CD4-positive, alpha-beta T cell (primary cell): ENCODE results near the gene TRPC4AP. TPM values are rescaled to one million over a fixed set of nuclear protein-coding genes. Genes with fewer than 3 reads are reported as not detected.

ENCODE experiments used
- ATAC-seq: fragments of 200-7000 bp; cut with Tn5 transposase; one replicate; pipeline ENCODE4 v1.10.0; 2022; ENCODE audit warnings: mild to moderate bottlenecking; ENCODE audit not compliant: poor library complexity
- CTCF ChIA-PET: fragments of 350-600 bp; sonication (Branson Sonifier 250); formaldehyde crosslinking; loops from one replicate; lab custom pipeline; 2021; ENCODE audit warnings: antibody characterized with exemption, inconsistent platforms; lab: Charles Lee
- POLR2A ChIA-PET: fragments of 350-600 bp; sonication (Branson Sonifier 250); formaldehyde crosslinking; loops from one replicate; lab custom pipeline; 2021; ENCODE audit warnings: antibody characterized with exemption, inconsistent platforms; lab: Charles Lee
- DNase-seq, 14 experiments: peaks; one replicate each; pipeline ENCODE4 v3.0.0-alpha.2; 2013 to 2020; ENCODE audit warnings: mixed read lengths in 2 of 14
- H3K27ac ChIP-seq, 2 donors: one replicate each; pipeline versions ENCODE4 v1.5.1 to v1.7.0; 2013; ENCODE audit warnings: low read length in 2 of 2, low read depth in 1 of 2, mild to moderate bottlenecking in 1 of 2
- H3K27me3 ChIP-seq, 2 experiments: 1 replicate in 1 of 2; 2 replicates in 1 of 2; pipeline versions ENCODE4 v1.6.1 to v1.7.0; 2013; ENCODE audit warnings: low read length in 2 of 2, control low read depth in 1 of 2, mild to moderate bottlenecking in 1 of 2, moderate library complexity in 1 of 2; ENCODE audit not compliant: insufficient read depth in 2 of 2, control insufficient read depth in 1 of 2
- H3K36me3 ChIP-seq: one replicate; pipeline ENCODE4 v1.6.1; 2013; ENCODE audit warnings: low read length, control low read depth; ENCODE audit not compliant: insufficient read depth
- H3K4me1 ChIP-seq: one replicate; pipeline ENCODE4 v1.6.1; 2013; ENCODE audit warnings: low read length, control low read depth; ENCODE audit not compliant: insufficient read depth
- H3K4me3 ChIP-seq: one replicate; pipeline ENCODE4 v1.5.1; 2013; ENCODE audit warnings: mild to moderate bottlenecking, low read length, moderate library complexity
- H3K9me3 ChIP-seq, 2 experiments: 1 replicate in 1 of 2; 2 replicates in 1 of 2; pipeline versions ENCODE4 v1.6.1 to v1.7.0; 2013; ENCODE audit warnings: low read length in 2 of 2, mild to moderate bottlenecking in 2 of 2, control low read depth in 1 of 2, moderate library complexity in 1 of 2; ENCODE audit not compliant: control insufficient read depth in 1 of 2, insufficient read depth in 1 of 2
- H3K27ac Mint-ChIP-seq: one replicate; pipeline ENCODE4 v1.8.0; 2020; ENCODE audit warnings: mixed read lengths
- H3K27me3 Mint-ChIP-seq: one replicate; pipeline ENCODE4 v1.8.0; 2021; ENCODE audit warnings: mixed read lengths
- H3K36me3 Mint-ChIP-seq: one replicate; pipeline ENCODE4 v1.8.0; 2021; ENCODE audit warnings: low read depth, mixed read lengths
- H3K4me1 Mint-ChIP-seq: one replicate; pipeline ENCODE4 v1.8.0; 2021; ENCODE audit warnings: low read depth, mixed read lengths
- H3K4me3 Mint-ChIP-seq: one replicate; pipeline ENCODE4 v1.8.0; 2020; ENCODE audit warnings: mild to moderate bottlenecking, mixed read lengths
- H3K9me3 Mint-ChIP-seq: one replicate; pipeline ENCODE4 v1.8.0; 2020; ENCODE audit warnings: mixed read lengths
- intact Hi-C, 2 experiments: fragments of 100-400 bp; cut with DNase I in 1 of 2; cut with micrococcal nuclease in 1 of 2; formaldehyde crosslinking; loops; one replicate each; pipeline versions ENCODE4 v1.15.1 to v1.9.0; 2023 to 2025; cut with DNase I, micrococcal nuclease
- total RNA-seq, 174 experiments: library from RNA in 2 of 174; stranded (reverse) in 2 of 174; gene quantifications; one replicate each; pipeline ENCODE4 v1.2.3 and lab custom pipeline; 2021 to 2026
- TF ChIP-seq, protein P1 (sequence below): fragments of 200-600 bp; IDR thresholded peaks from one replicate; pipeline ENCODE4 v1.8.0; 2022; ENCODE audit warnings: antibody characterized with exemption, mild to moderate bottlenecking

The TRPC4AP gene
- total RNA-seq, 2 experiments from 2014 or later, result 56.3 to 60.6 TPM

DNA sequence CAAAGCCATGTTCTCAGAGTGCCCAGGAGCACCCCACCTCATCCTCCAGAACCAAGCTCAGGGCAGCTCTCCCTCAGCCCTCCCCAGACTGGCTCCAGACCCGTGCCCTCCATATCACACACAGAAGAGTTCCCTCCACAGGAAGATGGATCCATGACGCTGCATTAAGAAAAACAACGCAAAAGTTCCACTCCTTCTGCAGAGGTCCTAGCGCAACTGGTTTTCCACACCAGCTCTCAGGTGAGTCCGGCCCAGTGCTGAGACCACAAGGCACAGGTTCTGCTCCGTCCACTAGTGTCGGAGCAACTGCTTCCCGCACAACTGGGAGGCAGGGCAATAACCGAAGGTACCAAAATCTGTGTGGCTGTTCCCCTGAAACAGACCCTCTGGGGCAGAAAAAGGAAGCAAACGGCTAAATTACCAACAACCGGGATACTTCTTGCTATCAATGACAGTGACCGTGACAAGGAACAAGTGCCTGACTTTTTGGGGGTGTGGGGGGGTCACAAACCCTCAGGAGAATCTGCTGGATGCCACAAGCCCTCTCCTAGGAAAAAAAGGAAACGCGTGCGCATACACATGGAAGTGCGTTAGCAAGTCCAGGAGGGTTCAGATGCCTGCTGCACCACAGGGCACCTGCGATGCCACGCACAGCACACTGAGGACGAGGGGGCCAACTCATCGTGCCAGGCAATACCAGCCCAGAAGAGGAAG is 87.7 kb downstream of the TRPC4AP start:
- peaks cover 97% of the 10 kb centered on the region for H3K36me3 ChIP-seq
- TF ChIP-seq, protein P1, sequence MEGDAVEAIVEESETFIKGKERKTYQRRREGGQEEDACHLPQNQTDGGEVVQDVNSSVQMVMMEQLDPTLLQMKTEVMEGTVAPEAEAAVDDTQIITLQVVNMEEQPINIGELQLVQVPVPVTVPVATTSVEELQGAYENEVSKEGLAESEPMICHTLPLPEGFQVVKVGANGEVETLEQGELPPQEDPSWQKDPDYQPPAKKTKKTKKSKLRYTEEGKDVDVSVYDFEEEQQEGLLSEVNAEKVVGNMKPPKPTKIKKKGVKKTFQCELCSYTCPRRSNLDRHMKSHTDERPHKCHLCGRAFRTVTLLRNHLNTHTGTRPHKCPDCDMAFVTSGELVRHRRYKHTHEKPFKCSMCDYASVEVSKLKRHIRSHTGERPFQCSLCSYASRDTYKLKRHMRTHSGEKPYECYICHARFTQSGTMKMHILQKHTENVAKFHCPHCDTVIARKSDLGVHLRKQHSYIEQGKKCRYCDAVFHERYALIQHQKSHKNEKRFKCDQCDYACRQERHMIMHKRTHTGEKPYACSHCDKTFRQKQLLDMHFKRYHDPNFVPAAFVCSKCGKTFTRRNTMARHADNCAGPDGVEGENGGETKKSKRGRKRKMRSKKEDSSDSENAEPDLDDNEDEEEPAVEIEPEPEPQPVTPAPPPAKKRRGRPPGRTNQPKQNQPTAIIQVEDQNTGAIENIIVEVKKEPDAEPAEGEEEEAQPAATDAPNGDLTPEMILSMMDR, result no peak
- no peak overlapping the region for H3K4me3 Mint-ChIP-seq
- H3K36me3 Mint-ChIP-seq, result peaks cover 86% of the 10 kb centered on the region
- H3K4me3 ChIP-seq, result no peak overlapping the region
- no peaks in the 10 kb centered on the region for H3K4me1 ChIP-seq
- H3K27ac Mint-ChIP-seq, result no peak overlapping the region
- no peaks in the 10 kb centered on the region for H3K9me3 ChIP-seq
- no peaks in the 10 kb centered on the region for H3K27me3 Mint-ChIP-seq
- no peaks in the 10 kb centered on the region for H3K4me1 Mint-ChIP-seq
- POLR2A ChIA-PET, result no interaction called here
- ATAC-seq, result no peak
- CTCF ChIA-PET, result no interaction called here
- intact Hi-C loops, result no loop called here
- no peak overlapping the region for H3K27ac ChIP-seq
- no peak for DNase-seq
- no peaks in the 10 kb centered on the region for H3K9me3 Mint-ChIP-seq
- H3K27me3 ChIP-seq, result no peaks in the 10 kb centered on the region

GRCh38 chr20:35004051-35004725 is 88.4 kb downstream of the TRPC4AP start:
- Histone ChIP-seq H3K9me3 (no peaks in the 10 kb centered on the region), H3K4me1 (no peaks in the 10 kb centered on the region), H3K4me3 (no peak overlapping the region), H3K36me3 (peaks cover 97% of the 10 kb centered on the region), H3K27me3 (no peaks in the 10 kb centered on the region), H3K27ac (no peak overlapping the region)
- Mint-ChIP-seq H3K36me3 (peaks cover 84% of the 10 kb centered on the region), H3K27ac (no peak overlapping the region), H3K9me3 (no peaks in the 10 kb centered on the region), H3K4me1 (no peaks in the 10 kb centered on the region), H3K27me3 (no peaks in the 10 kb centered on the region), H3K4me3 (no peak overlapping the region)
- ChIA-PET CTCF (no interaction called here), POLR2A (no interaction called here)
- DNase-seq, result no peak
- intact Hi-C loops, result no loop called here
- TF ChIP-seq, protein P1, result no peak
- ATAC-seq, result no peak

GRCh38 chr20:35003211-35004031 is 89.2 kb downstream of the TRPC4AP start:
- Histone ChIP-seq H3K27me3 (no peaks in the 10 kb centered on the region), H3K27ac (no peak overlapping the region), H3K4me1 (no peaks in the 10 kb centered on the region), H3K9me3 (no peaks in the 10 kb centered on the region), H3K36me3 (peaks cover 95% of the 10 kb centered on the region), H3K4me3 (no peak overlapping the region)
- Mint-ChIP-seq H3K27me3 (no peaks in the 10 kb centered on the region), H3K9me3 (no peaks in the 10 kb centered on the region), H3K4me3 (no peak overlapping the region), H3K27ac (no peak overlapping the region), H3K4me1 (no peaks in the 10 kb centered on the region), H3K36me3 (peaks cover 84% of the 10 kb centered on the region)
- DNase-seq (no peak), ATAC-seq (no peak)
- POLR2A ChIA-PET, result no interaction called here
- CTCF ChIA-PET, result no interaction called here
- TF ChIP-seq, protein P1, result no peak
- intact Hi-C loops, result no loop called here
